ENCODE measurements around the gene C5orf15. TPM values are rescaled to one million over a fixed set of nuclear protein-coding genes. Genes with fewer than 3 reads are reported as not detected.

The C5orf15 gene
- total and polyA plus RNA-seq, 8 donors: 2.9 to 77.8 (median 22.3) TPM

DNA sequence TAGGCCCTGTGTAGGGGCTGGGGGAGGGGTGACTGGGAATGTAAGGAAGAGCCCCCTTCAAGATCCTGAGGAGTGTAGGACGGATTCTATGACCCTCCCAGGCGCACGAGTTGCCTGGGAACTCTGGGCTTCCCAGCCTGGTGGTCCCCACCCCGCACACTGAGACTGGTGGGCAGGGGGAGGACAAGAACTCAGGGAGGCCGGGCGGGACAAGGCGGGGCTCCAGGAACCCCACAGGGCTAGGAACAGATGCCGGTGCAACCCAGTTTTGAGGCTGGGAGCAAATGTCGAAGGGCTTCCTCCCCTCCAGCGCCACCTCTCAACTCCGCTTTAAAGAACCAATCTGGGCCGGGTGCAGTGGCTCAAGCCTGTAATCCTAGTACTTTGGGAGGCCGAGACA is 37.7 kb upstream of the C5orf15 start:
- Histone ChIP-seq H3K27me3 (no peaks in the 10 kb centered on the region), H3K27ac (peak overlapping the region; percentile 94 to 100 (median 99)), H3K36me3 (peaks cover 0 to 11% (median 3%) of the 10 kb centered on the region in 4 donors), H3K4me3 (peak overlapping the region; percentile 72 to 88 (median 78)), H3K9me3 (no peaks in the 10 kb centered on the region), H3K4me1 (peaks cover 33 to 46% (median 43%) of the 10 kb centered on the region in 4 donors)
- intact Hi-C loops (cut with DNase I; ENCODE audit: low total_unique reads): no loop called here
- TF ChIP-seq POLR2A (IDR thresholded peaks at IDR 0.05) (no peak), CTCF (IDR thresholded peaks at IDR 0.05) (no peak), POLR2AphosphoS5 (IDR thresholded peaks at IDR 0.05) (no peak), EP300 (IDR thresholded peaks at IDR 0.05) (no peak)
- WGBS, 5 donors: 74 to 90% (median 88%) methylated on average over 13 of the region's 13 CpGs
- DNase-seq: peak in 1 of 2 donors; percentile 28

GRCh38 chr5:134005417-134006061 is 37.1 kb upstream of the C5orf15 start:
- peak overlapping the region; percentile 94 to 100 (median 99) for H3K27ac ChIP-seq
- 8 to 13% (median 11%) methylated on average over 40 of the region's 40 CpGs for WGBS, 5 donors
- intact Hi-C loops (cut with DNase I; ENCODE audit: low total_unique reads): no loop called here
- no peaks in the 10 kb centered on the region for H3K9me3 ChIP-seq
- peak; percentile 50 to 81 for DNase-seq
- TF ChIP-seq POLR2A (IDR thresholded peaks at IDR 0.05) (no peak), POLR2AphosphoS5 (IDR thresholded peaks at IDR 0.05) (no peak), EP300 (IDR thresholded peaks at IDR 0.05) (no peak), CTCF (IDR thresholded peaks at IDR 0.05) (no peak)
- H3K4me3 ChIP-seq: peak overlapping the region; percentile 72 to 88 (median 78)
- peaks cover 39 to 51% (median 49%) of the 10 kb centered on the region in 4 donors for H3K4me1 ChIP-seq
- H3K27me3 ChIP-seq: no peaks in the 10 kb centered on the region
- peaks cover 0 to 15% (median 7%) of the 10 kb centered on the region in 4 donors for H3K36me3 ChIP-seq

- peak; percentile 76 to 95 for DNase-seq
- Histone ChIP-seq H3K36me3 (peaks cover 0 to 15% (median 7%) of the 10 kb centered on the region in 4 donors), H3K4me3 (peak within 1 kb of the TSS; percentile 72 to 88 (median 78)), H3K4me1 (peaks cover 46 to 58% (median 56%) of the 10 kb centered on the region in 4 donors), H3K27me3 (no peaks in the 10 kb centered on the region), H3K9me3 (no peaks in the 10 kb centered on the region), H3K27ac (peak within 1 kb of the TSS; percentile 94 to 100 (median 99))
- WGBS, 5 donors: 0 to 1% (median 0%) methylated on average over 14 to 92 of the region's 96 CpGs
- TF ChIP-seq EP300 (IDR thresholded peaks at IDR 0.05) (no peak), CTCF (IDR thresholded peaks at IDR 0.05) (no peak), POLR2A (IDR thresholded peaks at IDR 0.05) (peak in 1 of 4 donors; percentile 23), POLR2AphosphoS5 (IDR thresholded peaks at IDR 0.05) (peak; percentile 65 to 85 (median 80))
- intact Hi-C loops (cut with DNase I; ENCODE audit: low total_unique reads): no loop called here
These were observed 36.4 kb upstream of the C5orf15 start, which contains the start of gene VDAC1 for GRCh38 chr5:134004626-134005416. VDAC1 (minus strand) TSS chr5:134004975; CDS start chr5:133993012, 11,963 bp downstream.

All from stomach (tissue), 9 donors.